ENCODE data around the gene TNFRSF1A. TPM values are rescaled to one million over a fixed set of nuclear protein-coding genes. Genes with fewer than 3 reads are reported as not detected.

TNFRSF1A gene
- total and polyA plus RNA-seq, 2 of the 13 experiments (the other 11 are each of a cell fraction or from before 2014, with no cell fraction given), result 41.5 to 61.2 TPM

- TF ChIP-seq PAWR (CRISPR knock-in tag; IDR thresholded peaks at IDR 0.05; ENCODE audit: borderline replicate concordance) (no peak; the same call in 1 of the 2 replicates), HNRNPK (IDR thresholded peaks at IDR 0.05; ENCODE audit: low read depth, low read length, poor library complexity, severe bottlenecking) (peak; percentile 61), CREB3 (CRISPR knock-in tag; IDR thresholded peaks at IDR 0.05) (no peak), GLI4 (CRISPR knock-in tag; IDR thresholded peaks at IDR 0.05; ENCODE audit: borderline replicate concordance) (peak; percentile 79; the same call in 1 of the 2 replicates), BCLAF1 (IDR thresholded peaks at IDR 0.05) (no peak), MAF1 (CRISPR knock-in tag; IDR thresholded peaks at IDR 0.05; ENCODE audit: borderline replicate concordance) (0 out of 2 replicates have a peak, but pooled peaks have one; percentile 18), ZNF598 (CRISPR knock-in tag; IDR thresholded peaks at IDR 0.05; ENCODE audit: borderline replicate concordance) (no peak), IKZF5 (CRISPR knock-in tag; IDR thresholded peaks at IDR 0.05) (peak; percentile 94), PAF1 (CRISPR knock-in tag; IDR thresholded peaks at IDR 0.05) (no peak), IRX3 (CRISPR knock-in tag; IDR thresholded peaks at IDR 0.05; ENCODE audit: borderline replicate concordance, low read depth) (peak; percentile 97), HDAC6 (IDR thresholded peaks at IDR 0.05; ENCODE audit: low read depth, low read length) (no peak), SIN3B (IDR thresholded peaks at IDR 0.05; ENCODE audit: low read length) (no peak), TOPORS (CRISPR knock-in tag; IDR thresholded peaks at IDR 0.05) (peak; percentile 96), ZNF773 (CRISPR knock-in tag; IDR thresholded peaks at IDR 0.05; ENCODE audit: borderline replicate concordance) (no peak), ZUFSP (CRISPR knock-in tag; IDR thresholded peaks at IDR 0.05; ENCODE audit: borderline replicate concordance) (no peak), ZNF737 (CRISPR knock-in tag; IDR thresholded peaks at IDR 0.05; ENCODE audit: borderline replicate concordance) (no peak), ZNF770 (CRISPR knock-in tag; IDR thresholded peaks at IDR 0.05) (peak; percentile 84), REPIN1 (CRISPR knock-in tag; IDR thresholded peaks at IDR 0.05; ENCODE audit: borderline replicate concordance, low read depth) (peak; percentile 98), ZNF543 (CRISPR knock-in tag; IDR thresholded peaks at IDR 0.05) (peak; percentile 91; the same call in 1 of the 2 replicates)
Observed at GRCh38 chr12:6383572-6384498, 42.0 kb upstream of the TNFRSF1A start, which contains the start of gene LTBR (continued).
